Heart left ventricle (tissue), 13 donors: ENCODE measurements around the gene ZNF273.

Experiments used
- CTCF ChIP-seq, 12 donors: fragments of 200-600 bp; sonication (generic) in 4 of 12; IDR thresholded peaks; one replicate each; pipeline versions ENCODE4 v1.5.0 to v1.8.0; 2018 to 2022; ENCODE audit warnings: antibody characterized with exemption in 12 of 12, mild to moderate bottlenecking in 5 of 12
- POLR2A ChIP-seq, 2 donors: fragments of 450-650 bp; IDR thresholded peaks; one replicate each; pipeline ENCODE4 v1.6.1; 2017; ENCODE audit warnings: antibody characterized with exemption in 2 of 2, mild to moderate bottlenecking in 2 of 2, moderate library complexity in 2 of 2
- donor health status: ischemic (EF 13 %, LVEDD 7.1; RV severe dilation, severe dysfunction).
- donor health status: DM: no; HTN: yes; CAD: no.
- donor health status: DM: no; HTN: no; CAD: no.
- donor health status: ischemic (EF 25% LVEDD 6.9; RV normal size, moderate dysfunction).
- donor health status: ischemic (EF 25% LVEDD 5.7; RV mildly dilated, moderate dysfunction).
- donor health status: ischemic (EF 35%, LVEDD 5.7; RV mildly dilated, moderate dysfunction).
- donor health status: nonischemic (EF 11% LVEDD 7.7; RV severe dilation, severe dysfunction).
- donor health status: DM: yes; HTN: yes; CAD: no.
- donor health status: PGD.
- donor health status: ischemic (EF 29% LVEDD 5.4; RV normal size, mild dysfunction).
- donor health status: nonischemic (EF 23%, LVEDD 6.1; RV moderate dilation, normal function).

GRCh38 chr7:64881461-64882287, 21.4 kb upstream of the ZNF273 start:
- TF ChIP-seq POLR2A (IDR thresholded peaks at IDR 0.05): no peak
- TF ChIP-seq CTCF (IDR thresholded peaks at IDR 0.05): no peak
